Measurements from ENCODE around the gene ZNF205. TPM values are rescaled to one million over a fixed set of nuclear protein-coding genes. Genes with fewer than 3 reads are reported as not detected.

Gene ZNF205
- total RNA-seq, 1 experiment from 2014 or later, result 17.0 TPM

DNA sequence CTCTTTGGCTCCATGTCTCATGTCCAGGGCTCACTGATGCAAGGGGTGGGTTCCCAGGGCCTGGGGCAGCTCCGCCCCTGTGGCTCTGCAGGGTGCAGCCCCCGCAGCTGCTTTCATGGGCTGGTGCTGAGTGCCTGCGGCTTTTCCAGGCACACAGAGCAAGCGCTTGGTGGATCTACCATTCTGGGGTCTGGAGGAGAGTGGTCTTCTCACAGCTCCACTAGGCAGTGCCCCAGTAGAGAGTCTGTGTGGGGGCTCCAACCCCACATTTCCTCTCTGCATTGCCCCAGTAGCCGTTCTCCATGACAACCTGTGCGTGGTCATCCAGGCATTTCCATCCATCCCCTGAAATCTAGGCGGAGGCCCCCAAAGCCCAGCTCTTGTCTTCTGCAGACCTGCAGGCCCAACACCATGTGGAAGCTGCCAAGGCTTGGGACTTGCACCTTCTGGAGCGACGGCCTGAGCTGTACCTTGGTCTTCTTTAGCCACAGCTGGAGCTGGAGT, 41.7 kb upstream of the ZNF205 start:
- H3K79me2 ChIP-seq (ENCODE audit: insufficient read depth, low read length), result no peaks in the 10 kb centered on the region
- ATAC-seq, result no peak
- no peaks in the 10 kb centered on the region for H3K9me3 ChIP-seq (ENCODE audit: control insufficient read depth in 1 of 2, insufficient read depth in 1 of 2, low read depth in 1 of 2, low read length in 2 of 2)
- H3K27me3 ChIP-seq (ENCODE audit: insufficient read depth, low read length), result no peaks in the 10 kb centered on the region
- ChIA-PET CTCF (no interaction called here), POLR2A (no interaction called here), RAD21 (ENCODE audit: low non-redundant PET in 1 of 2, low total read pairs in 2 of 2, uncharacterized antibody in 2 of 2, unreplicated experiment in 2 of 2) (no interaction called here)
- H3K36me3 ChIP-seq (ENCODE audit: control insufficient read depth in 1 of 2, insufficient read depth in 2 of 2, low read length in 2 of 2), result no peaks in the 10 kb centered on the region
- H3K9me2 ChIP-seq (ENCODE audit: insufficient read depth), result no peaks in the 10 kb centered on the region
- no TSS peak for BruUV-seq (replicated peaks)
- H4K20me1 ChIP-seq (ENCODE audit: insufficient read depth), result no peaks in the 10 kb centered on the region
- intact Hi-C loops (cut with micrococcal nuclease), result no loop called here
- peaks cover 0 to 9% of the 10 kb centered on the region in 2 experiments; a peak in 1 of 4 replicates for H3K4me1 ChIP-seq (ENCODE audit: control insufficient read depth in 1 of 2, insufficient read depth in 2 of 2, low read length in 2 of 2)
- no peak overlapping the region for H3K9ac ChIP-seq (ENCODE audit: low read length)
- H3K27ac ChIP-seq (ENCODE audit: low read depth, low read length), result no peak overlapping the region
- H2AFZ ChIP-seq (ENCODE audit: low read depth, low read length, poor library complexity, severe bottlenecking), result no peak overlapping the region
- no peak overlapping the region for H3K4me3 ChIP-seq (replicated peaks in 1 of 2; ENCODE audit: low read depth in 1 of 2, low read length in 2 of 2)
- DNase-seq (ENCODE audit: low read depth, low spot score), result no peak
- no peak for TF ChIP-seq RAD21 (IDR thresholded peaks at IDR 0.05; ENCODE audit: low read depth)
- TF ChIP-seq ZNF274 (IDR thresholded peaks at IDR 0.05; ENCODE audit: low read depth, low read length), result no peak
- TF ChIP-seq, protein P1, sequence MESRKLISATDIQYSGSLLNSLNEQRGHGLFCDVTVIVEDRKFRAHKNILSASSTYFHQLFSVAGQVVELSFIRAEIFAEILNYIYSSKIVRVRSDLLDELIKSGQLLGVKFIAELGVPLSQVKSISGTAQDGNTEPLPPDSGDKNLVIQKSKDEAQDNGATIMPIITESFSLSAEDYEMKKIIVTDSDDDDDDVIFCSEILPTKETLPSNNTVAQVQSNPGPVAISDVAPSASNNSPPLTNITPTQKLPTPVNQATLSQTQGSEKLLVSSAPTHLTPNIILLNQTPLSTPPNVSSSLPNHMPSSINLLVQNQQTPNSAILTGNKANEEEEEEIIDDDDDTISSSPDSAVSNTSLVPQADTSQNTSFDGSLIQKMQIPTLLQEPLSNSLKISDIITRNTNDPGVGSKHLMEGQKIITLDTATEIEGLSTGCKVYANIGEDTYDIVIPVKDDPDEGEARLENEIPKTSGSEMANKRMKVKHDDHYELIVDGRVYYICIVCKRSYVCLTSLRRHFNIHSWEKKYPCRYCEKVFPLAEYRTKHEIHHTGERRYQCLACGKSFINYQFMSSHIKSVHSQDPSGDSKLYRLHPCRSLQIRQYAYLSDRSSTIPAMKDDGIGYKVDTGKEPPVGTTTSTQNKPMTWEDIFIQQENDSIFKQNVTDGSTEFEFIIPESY (IDR thresholded peaks at IDR 0.05; ENCODE audit: extremely low read depth, insufficient replicate concordance, low read length), result no peak
- H3K4me2 ChIP-seq (ENCODE audit: low read length), result no peak overlapping the region

DNA sequence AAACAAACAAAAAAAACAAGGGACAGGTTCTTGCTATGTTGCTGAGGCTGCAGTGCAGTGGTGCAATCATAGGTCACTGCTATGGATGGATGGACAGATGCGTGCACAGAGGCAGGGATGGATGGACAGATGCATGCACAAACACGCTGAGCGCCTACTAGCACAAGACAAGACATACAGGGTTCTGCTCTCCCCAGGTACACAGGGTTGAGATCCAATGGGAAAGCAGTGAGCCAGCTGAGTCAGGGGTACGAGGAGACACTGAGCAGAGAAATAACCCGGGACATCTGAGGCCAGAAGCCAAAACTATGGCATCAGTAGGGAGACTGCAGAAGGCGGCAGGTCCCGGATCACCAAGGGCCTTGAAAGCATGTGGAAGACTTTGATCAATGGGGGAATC, 40.7 kb upstream of the ZNF205 start:
- Histone ChIP-seq H3K9me2 (ENCODE audit: insufficient read depth) (no peaks in the 10 kb centered on the region), H3K79me2 (ENCODE audit: insufficient read depth, low read length) (no peaks in the 10 kb centered on the region), H3K9ac (ENCODE audit: low read length) (no peak overlapping the region), H3K4me2 (ENCODE audit: low read length) (no peak overlapping the region), H3K36me3 (ENCODE audit: control insufficient read depth in 1 of 2, insufficient read depth in 2 of 2, low read length in 2 of 2) (no peaks in the 10 kb centered on the region), H2AFZ (ENCODE audit: low read depth, low read length, poor library complexity, severe bottlenecking) (no peak overlapping the region), H3K9me3 (ENCODE audit: control insufficient read depth in 1 of 2, insufficient read depth in 1 of 2, low read depth in 1 of 2, low read length in 2 of 2) (no peaks in the 10 kb centered on the region), H3K4me1 (ENCODE audit: control insufficient read depth in 1 of 2, insufficient read depth in 2 of 2, low read length in 2 of 2) (peaks cover 0 to 9% of the 10 kb centered on the region in 2 experiments; a peak in 1 of 4 replicates), H3K4me3 (replicated peaks in 1 of 2; ENCODE audit: low read depth in 1 of 2, low read length in 2 of 2) (no peak overlapping the region), H3K27me3 (ENCODE audit: insufficient read depth, low read length) (no peaks in the 10 kb centered on the region), H3K27ac (ENCODE audit: low read depth, low read length) (no peak overlapping the region), H4K20me1 (ENCODE audit: insufficient read depth) (no peaks in the 10 kb centered on the region)
- BruUV-seq (replicated peaks), result no TSS peak
- intact Hi-C loops (cut with micrococcal nuclease), result no loop called here
- ATAC-seq, result no peak
- ChIA-PET POLR2A (no interaction called here), CTCF (no interaction called here), RAD21 (ENCODE audit: low non-redundant PET in 1 of 2, low total read pairs in 2 of 2, uncharacterized antibody in 2 of 2, unreplicated experiment in 2 of 2) (no interaction called here)
- DNase-seq (ENCODE audit: low read depth, low spot score), result no peak
- TF ChIP-seq ELF1 (IDR thresholded peaks at IDR 0.05; ENCODE audit: borderline replicate concordance, low read depth), result no peak
- no peak for TF ChIP-seq EGR1 (IDR thresholded peaks at IDR 0.05; ENCODE audit: low read depth)
- no peak for TF ChIP-seq JUND (IDR thresholded peaks at IDR 0.05)
- TF ChIP-seq, protein P1 (IDR thresholded peaks at IDR 0.05; ENCODE audit: extremely low read depth, insufficient replicate concordance, low read length), result no peak
- no peak for TF ChIP-seq SIN3A (IDR thresholded peaks at IDR 0.05; ENCODE audit: low read depth)
- TF ChIP-seq RAD21 (IDR thresholded peaks at IDR 0.05; ENCODE audit: low read depth), result no peak
- TF ChIP-seq TCF7L2 (IDR thresholded peaks at IDR 0.05; ENCODE audit: borderline replicate concordance, extremely low read depth, insufficient read depth, insufficient read length), result no peak
- no peak for TF ChIP-seq EZH2phosphoT487 (IDR thresholded peaks at IDR 0.05; ENCODE audit: borderline replicate concordance)
- no peak for TF ChIP-seq POLR2A (IDR thresholded peaks at IDR 0.05; ENCODE audit: borderline replicate concordance, extremely low read depth, insufficient read depth, insufficient read length)
- no peak for TF ChIP-seq CBX3 (IDR thresholded peaks at IDR 0.05; ENCODE audit: low read depth)
- TF ChIP-seq, protein P2, sequence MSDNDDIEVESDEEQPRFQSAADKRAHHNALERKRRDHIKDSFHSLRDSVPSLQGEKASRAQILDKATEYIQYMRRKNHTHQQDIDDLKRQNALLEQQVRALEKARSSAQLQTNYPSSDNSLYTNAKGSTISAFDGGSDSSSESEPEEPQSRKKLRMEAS (IDR thresholded peaks at IDR 0.05), result no peak
- no peak for TF ChIP-seq SP1 (IDR thresholded peaks at IDR 0.05; ENCODE audit: low read depth)
- no peak for TF ChIP-seq POLR2AphosphoS5 (IDR thresholded peaks at IDR 0.05; ENCODE audit: low read depth, low read length)
